Measurements from ENCODE around the gene NANS. TPM values are rescaled to one million over a fixed set of nuclear protein-coding genes. Genes with fewer than 3 reads are reported as not detected.

NANS gene
- polyA plus RNA-seq, 4 donors, result 57.0 to 120 (median 75.6) TPM

DNA sequence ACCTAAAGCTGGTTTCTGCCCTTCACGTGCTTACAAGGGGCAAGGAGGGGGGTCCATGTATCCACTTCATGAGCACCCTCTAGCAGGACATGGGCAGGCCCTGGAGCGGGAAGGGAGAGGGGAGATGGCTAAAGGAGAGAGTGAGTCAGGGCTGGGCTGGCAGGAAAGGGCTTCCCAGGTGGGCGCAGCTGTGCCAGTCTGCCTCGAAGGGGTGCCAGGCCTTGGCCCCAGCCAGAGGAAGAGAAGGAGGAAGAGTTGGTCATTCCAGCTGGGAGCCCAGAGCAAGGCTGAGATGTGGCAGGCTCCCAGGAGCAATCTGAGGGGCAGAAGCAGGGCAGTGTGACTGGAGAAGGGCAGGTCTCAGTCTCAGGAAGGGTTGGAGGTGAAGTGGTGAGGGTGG, 37.8 kb downstream of the NANS start:
- no peaks in the 10 kb centered on the region for H3K27me3 ChIP-seq (ENCODE audit: control insufficient read depth in 3 of 3, insufficient read depth in 3 of 3, low read length in 3 of 3)
- 84 to 91% (median 88%) methylated on average over 4 of the region's 4 CpGs for WGBS, 3 donors
- H3K4me1 ChIP-seq (ENCODE audit: control insufficient read depth in 3 of 3, insufficient read depth in 2 of 3, low read depth in 1 of 3, low read length in 2 of 3), result no peaks in the 10 kb centered on the region
- H3K36me3 ChIP-seq (ENCODE audit: control insufficient read depth in 3 of 3, insufficient read depth in 2 of 3, low read depth in 1 of 3, low read length in 3 of 3), result peaks cover 7 to 77% (median 20%) of the 10 kb centered on the region in 3 donors
- no peak overlapping the region for H3K27ac ChIP-seq (ENCODE audit: low read depth in 1 of 3, low read length in 2 of 3)
- DNase-seq (no peak), FAIRE-seq (no peak)
- H3K4me3 ChIP-seq (ENCODE audit: low read depth in 1 of 3, low read length in 3 of 3), result no peak overlapping the region
- H3K9me3 ChIP-seq (ENCODE audit: control insufficient read depth in 2 of 2, insufficient read depth in 1 of 2, low read depth in 1 of 2, low read length in 1 of 2), result no peaks in the 10 kb centered on the region

DNA sequence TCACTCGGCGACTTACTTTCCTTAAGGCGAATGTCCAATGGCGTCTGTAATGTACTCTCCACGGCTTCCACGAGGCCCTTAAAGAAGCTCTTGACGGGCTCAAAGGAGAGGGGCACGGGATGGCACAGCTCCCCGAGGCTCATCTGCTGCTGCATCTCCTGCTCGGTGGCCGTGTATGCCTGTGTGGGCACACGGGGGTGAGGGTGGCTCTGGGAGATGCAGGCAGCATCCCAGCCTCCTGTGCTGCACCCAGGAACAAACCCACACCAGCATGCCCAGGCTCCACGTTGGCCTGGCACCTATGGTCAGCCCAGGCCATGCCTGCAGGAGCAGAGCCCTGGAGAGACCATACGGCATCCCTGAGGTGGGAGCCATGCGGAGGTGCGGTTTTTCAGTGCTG, 38.3 kb downstream of the NANS start:
- FAIRE-seq, result no peak
- Histone ChIP-seq H3K9me3 (ENCODE audit: control insufficient read depth in 2 of 2, insufficient read depth in 1 of 2, low read depth in 1 of 2, low read length in 1 of 2) (no peaks in the 10 kb centered on the region), H3K4me3 (ENCODE audit: low read depth in 1 of 3, low read length in 3 of 3) (no peak overlapping the region), H3K27me3 (ENCODE audit: control insufficient read depth in 3 of 3, insufficient read depth in 3 of 3, low read length in 3 of 3) (no peaks in the 10 kb centered on the region), H3K4me1 (ENCODE audit: control insufficient read depth in 3 of 3, insufficient read depth in 2 of 3, low read depth in 1 of 3, low read length in 2 of 3) (peaks cover 0 to 4% (median 0%) of the 10 kb centered on the region in 3 donors), H3K36me3 (ENCODE audit: control insufficient read depth in 3 of 3, insufficient read depth in 2 of 3, low read depth in 1 of 3, low read length in 3 of 3) (peaks cover 9 to 78% (median 23%) of the 10 kb centered on the region in 3 donors), H3K27ac (ENCODE audit: low read depth in 1 of 3, low read length in 2 of 3) (no peak overlapping the region)
- no peak for DNase-seq
- 95% methylated on average over 13 to 16 of the region's 16 CpGs for WGBS, 3 donors

DNA sequence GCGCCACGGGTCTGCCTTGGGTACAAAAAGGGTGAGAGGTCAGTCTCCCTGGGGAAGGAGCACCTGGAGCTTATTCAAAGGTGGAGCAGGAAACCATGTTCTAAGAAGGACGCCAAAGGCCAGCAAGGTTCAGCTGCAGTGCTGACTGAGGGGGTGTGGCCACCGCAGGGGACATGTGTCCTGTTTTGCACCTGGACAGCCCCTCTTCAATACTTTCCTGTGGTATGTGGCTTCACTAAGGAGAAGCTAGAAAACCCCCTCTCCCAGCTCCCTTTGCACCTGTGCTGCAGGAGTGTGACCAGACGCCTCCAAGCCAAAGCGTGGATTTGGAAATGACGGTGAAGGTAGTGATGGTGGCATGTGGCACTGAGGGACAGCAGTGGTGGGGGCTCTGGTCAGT, 38.9 kb downstream of the NANS start:
- no peak for FAIRE-seq
- H3K36me3 ChIP-seq (ENCODE audit: control insufficient read depth in 3 of 3, insufficient read depth in 2 of 3, low read depth in 1 of 3, low read length in 3 of 3), result peaks cover 9 to 78% (median 23%) of the 10 kb centered on the region in 3 donors
- WGBS, 3 donors, result 82 to 89% (median 89%) methylated on average over 7 of the region's 7 CpGs
- peaks cover 0 to 4% (median 0%) of the 10 kb centered on the region in 3 donors for H3K4me1 ChIP-seq (ENCODE audit: control insufficient read depth in 3 of 3, insufficient read depth in 2 of 3, low read depth in 1 of 3, low read length in 2 of 3)
- H3K9me3 ChIP-seq (ENCODE audit: control insufficient read depth in 2 of 2, insufficient read depth in 1 of 2, low read depth in 1 of 2, low read length in 1 of 2), result no peaks in the 10 kb centered on the region
- H3K4me3 ChIP-seq (ENCODE audit: low read depth in 1 of 3, low read length in 3 of 3), result no peak overlapping the region
- H3K27ac ChIP-seq (ENCODE audit: low read depth in 1 of 3, low read length in 2 of 3), result no peak overlapping the region
- DNase-seq, result no peak
- no peaks in the 10 kb centered on the region for H3K27me3 ChIP-seq (ENCODE audit: control insufficient read depth in 3 of 3, insufficient read depth in 3 of 3, low read length in 3 of 3)

DNA sequence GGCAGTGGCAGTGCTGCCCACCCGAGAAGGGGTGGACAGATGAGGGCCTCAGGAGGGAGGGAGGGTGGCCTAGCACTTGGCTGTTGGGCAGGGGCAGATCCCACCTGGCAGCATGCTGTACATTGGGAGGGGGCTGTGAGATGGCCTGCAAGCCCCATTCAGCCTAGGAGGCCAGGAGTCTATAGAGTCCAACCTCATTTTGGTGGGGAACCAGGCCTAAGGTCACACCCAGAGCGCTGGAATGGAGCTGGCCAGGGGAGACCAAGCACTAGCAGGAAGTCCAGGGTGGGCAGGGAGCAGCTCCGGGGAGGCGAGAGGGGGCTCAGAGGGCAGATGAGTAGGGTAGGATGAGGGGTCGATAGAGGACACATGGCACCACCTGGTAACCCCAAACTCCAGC, 39.6 kb downstream of the NANS start:
- Histone ChIP-seq H3K27ac (ENCODE audit: low read depth in 1 of 3, low read length in 2 of 3) (no peak overlapping the region), H3K4me1 (ENCODE audit: control insufficient read depth in 3 of 3, insufficient read depth in 2 of 3, low read depth in 1 of 3, low read length in 2 of 3) (peaks cover 0 to 4% (median 0%) of the 10 kb centered on the region in 3 donors), H3K27me3 (ENCODE audit: control insufficient read depth in 3 of 3, insufficient read depth in 3 of 3, low read length in 3 of 3) (no peaks in the 10 kb centered on the region), H3K9me3 (ENCODE audit: control insufficient read depth in 2 of 2, insufficient read depth in 1 of 2, low read depth in 1 of 2, low read length in 1 of 2) (no peaks in the 10 kb centered on the region), H3K36me3 (ENCODE audit: control insufficient read depth in 3 of 3, insufficient read depth in 2 of 3, low read depth in 1 of 3, low read length in 3 of 3) (peaks cover 7 to 76% (median 23%) of the 10 kb centered on the region in 3 donors), H3K4me3 (ENCODE audit: low read depth in 1 of 3, low read length in 3 of 3) (no peak overlapping the region)
- FAIRE-seq (no peak), DNase-seq (no peak)
- 93 to 98% (median 94%) methylated on average over 5 of the region's 5 CpGs for WGBS, 3 donors

DNA sequence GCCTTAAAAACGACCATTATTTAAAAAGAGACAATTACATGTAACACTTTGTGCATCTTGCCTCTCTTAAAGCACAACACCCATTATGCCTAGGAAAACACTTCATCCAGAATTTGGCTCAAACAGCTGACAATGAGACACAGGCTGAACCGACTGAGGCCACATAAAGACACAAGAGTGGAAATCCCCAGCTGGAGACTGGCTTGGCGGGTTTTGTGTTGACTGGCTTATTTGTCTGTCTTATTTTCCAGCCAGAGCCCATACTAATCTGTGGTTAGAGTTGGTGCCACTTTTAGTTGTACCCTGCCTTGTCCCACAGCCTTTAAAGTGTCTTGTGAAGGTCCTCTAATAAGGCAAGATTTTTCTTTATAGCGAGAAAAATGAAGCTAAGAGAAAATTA, 41.3 kb downstream of the NANS start:
- Histone ChIP-seq H3K27ac (ENCODE audit: low read depth in 1 of 3, low read length in 2 of 3) (no peak overlapping the region), H3K27me3 (ENCODE audit: control insufficient read depth in 3 of 3, insufficient read depth in 3 of 3, low read length in 3 of 3) (no peaks in the 10 kb centered on the region), H3K4me3 (ENCODE audit: low read depth in 1 of 3, low read length in 3 of 3) (no peak overlapping the region), H3K36me3 (ENCODE audit: control insufficient read depth in 3 of 3, insufficient read depth in 2 of 3, low read depth in 1 of 3, low read length in 3 of 3) (peaks cover 7 to 70% (median 23%) of the 10 kb centered on the region in 3 donors), H3K9me3 (ENCODE audit: control insufficient read depth in 2 of 2, insufficient read depth in 1 of 2, low read depth in 1 of 2, low read length in 1 of 2) (no peaks in the 10 kb centered on the region), H3K4me1 (ENCODE audit: control insufficient read depth in 3 of 3, insufficient read depth in 2 of 3, low read depth in 1 of 3, low read length in 2 of 3) (peaks cover 0 to 4% (median 0%) of the 10 kb centered on the region in 3 donors)
- 67 to 78% (median 76%) methylated on average over 4 of the region's 4 CpGs for WGBS, 3 donors
- FAIRE-seq, result no peak
- DNase-seq, result no peak

DNA sequence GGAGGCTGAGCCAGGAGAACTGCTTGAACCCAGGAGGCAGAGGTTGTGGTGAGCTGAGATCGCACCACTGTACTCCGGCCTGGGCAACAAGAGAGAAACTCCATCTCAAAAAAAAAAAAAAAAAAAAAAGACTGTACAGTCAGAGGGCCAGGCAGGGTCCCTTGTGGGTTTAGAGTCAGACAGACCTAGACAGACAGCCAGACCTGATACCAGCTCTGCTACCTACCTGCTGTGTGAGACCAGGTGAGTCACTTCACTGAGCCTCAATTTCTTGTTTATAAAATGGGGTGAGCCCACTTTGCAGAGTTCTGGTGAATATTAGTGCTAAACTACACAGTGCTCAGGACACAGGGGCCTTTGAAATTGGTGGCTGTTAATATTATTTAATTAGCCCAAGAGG, 42.8 kb downstream of the NANS start:
- H3K27me3 ChIP-seq (ENCODE audit: control insufficient read depth in 3 of 3, insufficient read depth in 3 of 3, low read length in 3 of 3), result no peaks in the 10 kb centered on the region
- peaks cover 0 to 4% (median 0%) of the 10 kb centered on the region in 3 donors for H3K4me1 ChIP-seq (ENCODE audit: control insufficient read depth in 3 of 3, insufficient read depth in 2 of 3, low read depth in 1 of 3, low read length in 2 of 3)
- 96 to 100% (median 97%) methylated on average over 2 of the region's 2 CpGs for WGBS, 3 donors
- H3K27ac ChIP-seq (ENCODE audit: low read depth in 1 of 3, low read length in 2 of 3), result peak overlapping the region in 1 of 3 donors; percentile 46
- FAIRE-seq, result no peak
- H3K9me3 ChIP-seq (ENCODE audit: control insufficient read depth in 2 of 2, insufficient read depth in 1 of 2, low read depth in 1 of 2, low read length in 1 of 2), result no peaks in the 10 kb centered on the region
- no peak overlapping the region for H3K4me3 ChIP-seq (ENCODE audit: low read depth in 1 of 3, low read length in 3 of 3)
- DNase-seq, result no peak
- H3K36me3 ChIP-seq (ENCODE audit: control insufficient read depth in 3 of 3, insufficient read depth in 2 of 3, low read depth in 1 of 3, low read length in 3 of 3), result peaks cover 7 to 63% (median 16%) of the 10 kb centered on the region in 3 donors

DNA sequence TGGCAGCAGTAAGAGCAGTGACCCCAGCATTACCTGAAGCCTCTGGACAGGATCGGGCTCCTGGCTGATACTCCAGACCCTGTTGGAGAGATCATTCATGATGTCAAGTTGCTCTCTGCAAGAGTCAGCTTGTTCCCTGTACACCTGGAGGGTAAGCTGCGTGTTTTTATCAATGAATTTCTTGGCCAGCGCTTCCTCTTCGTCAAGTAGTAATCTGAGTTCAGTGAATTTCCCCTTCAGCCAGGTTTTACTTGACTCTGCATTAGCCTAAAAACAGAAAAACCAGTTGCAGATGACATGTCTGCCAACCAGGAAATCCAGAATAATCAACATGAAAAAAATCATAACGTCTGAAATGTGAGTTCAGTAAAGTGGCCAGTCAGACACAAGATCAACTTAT, 43.4 kb downstream of the NANS start:
- DNase-seq (no peak), FAIRE-seq (no peak)
- Histone ChIP-seq H3K4me3 (ENCODE audit: low read depth in 1 of 3, low read length in 3 of 3) (no peak overlapping the region), H3K4me1 (ENCODE audit: control insufficient read depth in 3 of 3, insufficient read depth in 2 of 3, low read depth in 1 of 3, low read length in 2 of 3) (peaks cover 0 to 4% (median 0%) of the 10 kb centered on the region in 3 donors), H3K9me3 (ENCODE audit: control insufficient read depth in 2 of 2, insufficient read depth in 1 of 2, low read depth in 1 of 2, low read length in 1 of 2) (no peaks in the 10 kb centered on the region), H3K27me3 (ENCODE audit: control insufficient read depth in 3 of 3, insufficient read depth in 3 of 3, low read length in 3 of 3) (no peaks in the 10 kb centered on the region), H3K27ac (ENCODE audit: low read depth in 1 of 3, low read length in 2 of 3) (peak overlapping the region in 2 of 3 donors; percentile 46), H3K36me3 (ENCODE audit: control insufficient read depth in 3 of 3, insufficient read depth in 2 of 3, low read depth in 1 of 3, low read length in 3 of 3) (peaks cover 7 to 63% (median 14%) of the 10 kb centered on the region in 3 donors)
- WGBS, 3 donors, result 37 to 50% (median 45%) methylated on average over 5 of the region's 5 CpGs

DNA sequence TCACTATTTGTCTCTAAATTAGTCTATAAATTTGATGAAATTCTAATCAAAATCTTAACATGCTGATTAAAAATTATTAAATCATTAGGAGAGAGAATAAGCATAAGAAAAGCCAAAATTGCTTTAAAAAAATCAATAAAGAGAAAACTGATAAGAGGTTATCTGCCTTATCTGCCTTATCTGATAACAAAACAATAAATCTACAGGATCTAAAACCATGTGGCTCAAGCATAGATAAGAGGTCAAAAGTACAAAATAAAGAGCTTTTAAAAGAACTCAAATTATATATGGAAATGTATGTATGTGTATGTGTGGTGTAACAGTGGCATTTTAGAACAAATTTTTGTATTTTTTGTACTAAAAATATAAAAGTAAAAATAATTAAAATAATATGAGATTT, 43.9 kb downstream of the NANS start:
- H3K4me3 ChIP-seq (ENCODE audit: low read depth in 1 of 3, low read length in 3 of 3), result no peak overlapping the region
- H3K27me3 ChIP-seq (ENCODE audit: control insufficient read depth in 3 of 3, insufficient read depth in 3 of 3, low read length in 3 of 3), result no peaks in the 10 kb centered on the region
- no peaks in the 10 kb centered on the region for H3K9me3 ChIP-seq (ENCODE audit: control insufficient read depth in 2 of 2, insufficient read depth in 1 of 2, low read depth in 1 of 2, low read length in 1 of 2)
- H3K4me1 ChIP-seq (ENCODE audit: control insufficient read depth in 3 of 3, insufficient read depth in 2 of 3, low read depth in 1 of 3, low read length in 2 of 3), result peaks cover 0 to 4% (median 0%) of the 10 kb centered on the region in 3 donors
- H3K27ac ChIP-seq (ENCODE audit: low read depth in 1 of 3, low read length in 2 of 3), result no peak overlapping the region
- DNase-seq (no peak), FAIRE-seq (peak; percentile 47)
- peaks cover 7 to 63% (median 14%) of the 10 kb centered on the region in 3 donors for H3K36me3 ChIP-seq (ENCODE audit: control insufficient read depth in 3 of 3, insufficient read depth in 2 of 3, low read depth in 1 of 3, low read length in 3 of 3)

DNA sequence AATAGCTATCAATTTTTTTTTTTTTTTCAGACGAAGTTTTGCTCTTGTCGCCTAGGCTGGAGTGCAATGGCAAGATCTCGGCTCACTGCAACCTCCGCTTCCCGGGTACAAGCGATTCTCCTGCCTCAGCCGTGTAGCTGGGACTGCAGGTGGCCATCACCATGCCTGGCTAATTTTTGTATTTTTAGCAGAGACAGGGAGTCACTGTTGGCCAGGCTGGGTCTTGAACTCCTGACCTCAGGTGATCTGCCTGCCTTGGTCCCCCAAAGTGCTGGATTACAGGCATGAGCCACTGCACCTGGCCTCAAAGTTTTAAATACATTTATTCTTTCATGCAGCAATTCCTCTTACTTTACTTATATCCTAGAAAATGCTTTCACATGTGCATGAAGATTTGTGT, 44.9 kb downstream of the NANS start:
- peaks cover 8 to 58% (median 10%) of the 10 kb centered on the region in 3 donors for H3K36me3 ChIP-seq (ENCODE audit: control insufficient read depth in 3 of 3, insufficient read depth in 2 of 3, low read depth in 1 of 3, low read length in 3 of 3)
- H3K27me3 ChIP-seq (ENCODE audit: control insufficient read depth in 3 of 3, insufficient read depth in 3 of 3, low read length in 3 of 3), result no peaks in the 10 kb centered on the region
- H3K27ac ChIP-seq (ENCODE audit: low read depth in 1 of 3, low read length in 2 of 3), result peak overlapping the region in 2 of 3 donors; percentile 43 to 75
- 79 to 88% (median 85%) methylated on average over 7 of the region's 7 CpGs for WGBS, 3 donors
- no peak for DNase-seq
- H3K4me1 ChIP-seq (ENCODE audit: control insufficient read depth in 3 of 3, insufficient read depth in 2 of 3, low read depth in 1 of 3, low read length in 2 of 3), result peaks cover 0 to 7% (median 0%) of the 10 kb centered on the region in 3 donors
- H3K9me3 ChIP-seq (ENCODE audit: control insufficient read depth in 2 of 2, insufficient read depth in 1 of 2, low read depth in 1 of 2, low read length in 1 of 2), result no peaks in the 10 kb centered on the region
- no peak for FAIRE-seq
- no peak overlapping the region for H3K4me3 ChIP-seq (ENCODE audit: low read depth in 1 of 3, low read length in 3 of 3)

All from small intestine (tissue), 7 donors.